CD4-positive, alpha-beta T cell treated with Interleukin-6 for 4 hours (primary cell): Measurements from ENCODE around the gene FAR2.
A peak's percentile ranks its signal among the peaks of the same experiment; 100 is the strongest.
"Not testable (repeated sequence)": the region's sequence is repeated elsewhere in the genome, so short reads cannot be mapped to it uniquely, and the experiment has no call there.

Experiments used
- DNase-seq: peaks from one replicate; pipeline ENCODE4 v3.0.0-alpha.2; 2020; ENCODE audit warnings: mixed read lengths

The FAR2 gene

GRCh38 chr12:29346769-29347421, 197.8 kb downstream of the FAR2 start:
- DNase-seq: no peak

- DNase-seq: no peak
These were observed 201.0 kb downstream of the FAR2 start for GRCh38 chr12:29350080-29350479.

- no peak for DNase-seq
These were observed 205.9 kb downstream of the FAR2 start for GRCh38 chr12:29354954-29355353.

- no peak for DNase-seq
These were observed 216.0 kb downstream of the FAR2 start for GRCh38 chr12:29365091-29365490.

GRCh38 chr12:29374012-29374411, 224.9 kb downstream of the FAR2 start:
- no peak for DNase-seq

- no peak for DNase-seq
These were observed 225.8 kb downstream of the FAR2 start for GRCh38 chr12:29374913-29375312.

GRCh38 chr12:29376118-29376517, 227.0 kb downstream of the FAR2 start:
- no peak for DNase-seq

- peak; percentile 91 for DNase-seq
These were observed 231.8 kb downstream of the FAR2 start, which contains the start of gene ERGIC2 for GRCh38 chr12:29380536-29381523. Gene ERGIC2, minus strand, starts transcription at chr12:29381172. Its CDS starts 9,539 bp downstream, at chr12:29371633.

- DNase-seq: no peak
These were observed 233.2 kb downstream of the FAR2 start for GRCh38 chr12:29382251-29382650.

- DNase-seq: not testable (repeated sequence)
These were observed 236.1 kb downstream of the FAR2 start for GRCh38 chr12:29385194-29385593.
